HepG2 (cell line): ENCODE results near the gene VDAC2. TPM values are rescaled to one million over a fixed set of nuclear protein-coding genes. Genes with fewer than 3 reads are reported as not detected.

Experiments used
- HOMEZ ChIP-seq: IDR thresholded peaks from 2 replicates; pipeline ENCODE4 v1.6.1; 2016; ENCODE audit warnings: low read depth
- MIER3 ChIP-seq: IDR thresholded peaks from 2 replicates; pipeline ENCODE4 v1.6.1; 2016; ENCODE audit warnings: missing compliant biosample characterization, borderline replicate concordance
- MYPOP ChIP-seq: sonication (generic); formaldehyde crosslinking; IDR thresholded peaks from 2 replicates; pipeline ENCODE4 v1.8.1; 2023; ENCODE audit warnings: mild to moderate bottlenecking, moderate library complexity, missing genetic modification reagents
- NCOA5 ChIP-seq: sonication (generic); formaldehyde crosslinking; IDR thresholded peaks from 2 replicates; pipeline ENCODE4 v1.4.0; 2020; ENCODE audit warnings: missing genetic modification reagents
- PHB2 ChIP-seq: fragments of 450-650 bp; IDR thresholded peaks from 2 replicates; pipeline ENCODE4 v1.6.1; 2018; ENCODE audit not compliant: partially characterized antibody
- PHF5A ChIP-seq: IDR thresholded peaks from one replicate; pipeline ENCODE4 v1.6.1; 2018; ENCODE audit warnings: low read depth, missing genetic modification reagents; ENCODE audit not compliant: unreplicated experiment
- ZBTB21 ChIP-seq: sonication (generic); formaldehyde crosslinking; IDR thresholded peaks from 2 replicates; pipeline ENCODE4 v1.4.0; 2020; ENCODE audit warnings: missing genetic modification reagents
- ZBTB38 ChIP-seq: sonication (generic); formaldehyde crosslinking; IDR thresholded peaks from 2 replicates; pipeline ENCODE4 v1.5.1; 2020; ENCODE audit warnings: mild to moderate bottlenecking, missing genetic modification reagents
- ZBTB49 ChIP-seq: sonication (generic); formaldehyde crosslinking; IDR thresholded peaks from 2 replicates; pipeline ENCODE4 v1.4.0; 2020; ENCODE audit warnings: missing genetic modification reagents, borderline replicate concordance
- ZKSCAN8 ChIP-seq: IDR thresholded peaks from 2 replicates; pipeline ENCODE4 v1.6.1; 2016; ENCODE audit warnings: borderline replicate concordance, missing genetic modification reagents, missing compliant biosample characterization
- ZMYM3 ChIP-seq: sonication (generic); formaldehyde crosslinking; IDR thresholded peaks from 2 replicates; pipeline ENCODE4 v1.5.1; 2020; ENCODE audit warnings: mild to moderate bottlenecking, missing genetic modification reagents
- ZNF33B ChIP-seq: sonication (generic); formaldehyde crosslinking; IDR thresholded peaks from 2 replicates; pipeline ENCODE4 v1.5.1; 2020; ENCODE audit warnings: mild to moderate bottlenecking, missing genetic modification reagents
- ZNF484 ChIP-seq: sonication (generic); formaldehyde crosslinking; IDR thresholded peaks from 2 replicates; pipeline ENCODE4 v1.5.1; 2020; ENCODE audit warnings: mild to moderate bottlenecking, low read depth, missing genetic modification reagents, borderline replicate concordance
- ZNF558 ChIP-seq: sonication (generic); formaldehyde crosslinking; IDR thresholded peaks from 2 replicates; pipeline ENCODE4 v1.9.0; 2022; ENCODE audit warnings: mild to moderate bottlenecking, missing genetic modification reagents, borderline replicate concordance
- ZNF746 ChIP-seq: sonication (generic); formaldehyde crosslinking; IDR thresholded peaks from 2 replicates; pipeline ENCODE4 v1.8.0; 2022; ENCODE audit warnings: mild to moderate bottlenecking, missing genetic modification reagents
- polyA plus RNA-seq, 8 experiments: library from polyadenylated mRNA; depleted of rRNA in 3 of 8; stranded (reverse) in 7 of 8; unstranded in 1 of 8; fragments of >200 nt; fragmentation: Illumina TruSeq in 4 of 8; extraction: Trizol in 4 of 8; gene quantifications; 2 replicates each; pipeline versions ENCODE4 v1.2.1 to v1.2.3, GENCODE V29; 2011 to 2016; ENCODE audit warnings: low read depth in 4 of 8, missing spikeins in 1 of 8, mixed read lengths in 1 of 8; ENCODE audit not compliant: insufficient read depth in 1 of 8
- total RNA-seq, 5 experiments: library from RNA; depleted of rRNA; stranded (reverse); fragments of >200 nt; fragmentation: Illumina TruSeq; extraction: Trizol; gene quantifications; 2 replicates each; pipeline ENCODE4 v1.2.3, GENCODE V29; 2016; ENCODE audit warnings: low read depth in 1 of 5
- TF ChIP-seq, protein P1 (sequence below): sonication (generic); formaldehyde crosslinking; IDR thresholded peaks from 2 replicates; pipeline ENCODE4 v1.4.0; 2020; ENCODE audit warnings: mild to moderate bottlenecking, missing genetic modification reagents
- TF ChIP-seq, protein P2 (sequence below): IDR thresholded peaks from 2 replicates; pipeline ENCODE4 v1.6.1; 2018; ENCODE audit warnings: missing genetic modification reagents, mild to moderate bottlenecking, missing compliant biosample characterization

Gene VDAC2
- total and polyA plus RNA-seq, 2 of the 13 experiments (the other 11 are each of a cell fraction or from before 2014, with no cell fraction given), result 67.9 to 222 TPM

DNA sequence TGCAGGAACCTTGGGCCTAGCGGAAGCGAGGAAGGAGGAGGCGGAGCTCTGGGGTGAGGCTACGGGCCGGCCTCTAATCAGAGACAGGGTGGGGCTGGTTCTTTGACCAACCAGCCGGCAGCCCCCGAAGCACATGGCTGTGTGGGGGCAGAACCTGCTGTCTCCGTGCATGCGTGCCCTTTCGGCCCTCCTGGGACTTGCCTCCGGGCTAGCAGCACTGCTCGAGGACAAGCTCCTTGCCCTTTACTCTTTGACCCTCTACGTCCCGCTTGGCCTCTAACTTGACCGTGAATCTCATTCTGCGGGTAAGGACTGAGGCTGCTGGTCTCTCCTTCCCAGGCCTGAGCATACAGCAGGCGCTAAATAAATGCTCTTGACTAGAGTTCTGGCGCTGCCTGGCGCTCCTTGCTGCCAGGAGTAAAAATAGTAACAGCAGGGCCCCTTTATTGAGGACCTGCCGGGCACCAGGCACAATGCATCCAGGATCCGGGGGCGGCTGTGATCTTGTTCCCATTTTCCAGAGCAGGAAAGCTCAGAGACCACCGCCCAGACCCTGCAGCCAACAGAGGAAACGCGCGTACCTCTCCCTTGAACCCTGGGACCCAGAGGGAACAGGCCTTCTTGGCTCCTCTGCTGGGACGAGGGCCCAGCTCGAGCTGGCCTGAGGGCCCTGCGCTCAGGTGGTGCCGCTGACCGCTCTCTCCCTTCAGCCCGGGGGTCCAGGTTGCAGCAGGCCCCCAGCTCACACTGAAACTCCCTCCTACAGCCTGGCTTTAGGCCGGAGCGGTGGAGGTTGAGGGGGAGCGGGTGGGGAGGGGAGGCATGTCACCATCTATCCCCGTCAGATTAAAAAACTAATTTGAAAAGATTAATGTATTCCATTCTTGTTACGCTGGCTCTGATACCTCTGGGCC is 27.8 kb downstream of the VDAC2 start (continued):
- TF ChIP-seq, protein P1, sequence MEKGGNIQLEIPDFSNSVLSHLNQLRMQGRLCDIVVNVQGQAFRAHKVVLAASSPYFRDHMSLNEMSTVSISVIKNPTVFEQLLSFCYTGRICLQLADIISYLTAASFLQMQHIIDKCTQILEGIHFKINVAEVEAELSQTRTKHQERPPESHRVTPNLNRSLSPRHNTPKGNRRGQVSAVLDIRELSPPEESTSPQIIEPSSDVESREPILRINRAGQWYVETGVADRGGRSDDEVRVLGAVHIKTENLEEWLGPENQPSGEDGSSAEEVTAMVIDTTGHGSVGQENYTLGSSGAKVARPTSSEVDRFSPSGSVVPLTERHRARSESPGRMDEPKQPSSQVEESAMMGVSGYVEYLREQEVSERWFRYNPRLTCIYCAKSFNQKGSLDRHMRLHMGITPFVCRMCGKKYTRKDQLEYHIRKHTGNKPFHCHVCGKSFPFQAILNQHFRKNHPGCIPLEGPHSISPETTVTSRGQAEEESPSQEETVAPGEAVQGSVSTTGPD, result no peak
- TF ChIP-seq, protein P2, sequence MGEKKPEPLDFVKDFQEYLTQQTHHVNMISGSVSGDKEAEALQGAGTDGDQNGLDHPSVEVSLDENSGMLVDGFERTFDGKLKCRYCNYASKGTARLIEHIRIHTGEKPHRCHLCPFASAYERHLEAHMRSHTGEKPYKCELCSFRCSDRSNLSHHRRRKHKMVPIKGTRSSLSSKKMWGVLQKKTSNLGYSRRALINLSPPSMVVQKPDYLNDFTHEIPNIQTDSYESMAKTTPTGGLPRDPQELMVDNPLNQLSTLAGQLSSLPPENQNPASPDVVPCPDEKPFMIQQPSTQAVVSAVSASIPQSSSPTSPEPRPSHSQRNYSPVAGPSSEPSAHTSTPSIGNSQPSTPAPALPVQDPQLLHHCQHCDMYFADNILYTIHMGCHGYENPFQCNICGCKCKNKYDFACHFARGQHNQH (CRISPR knock-in tag), result no peak
- TF ChIP-seq ZKSCAN8 (CRISPR knock-in tag), result peak; percentile 99
- TF ChIP-seq PHB2, result no peak
- no peak for TF ChIP-seq ZNF558 (CRISPR knock-in tag)
- no peak for TF ChIP-seq MIER3 (CRISPR knock-in tag)
- no peak for TF ChIP-seq ZNF746 (CRISPR knock-in tag)
- TF ChIP-seq ZNF33B (CRISPR knock-in tag), result no peak
- no peak for TF ChIP-seq NCOA5 (CRISPR knock-in tag)
- no peak for TF ChIP-seq PHF5A (CRISPR knock-in tag)
- TF ChIP-seq ZBTB21 (CRISPR knock-in tag), result no peak
- no peak for TF ChIP-seq ZNF484 (CRISPR knock-in tag)
- TF ChIP-seq ZBTB49 (CRISPR knock-in tag), result no peak
- no peak for TF ChIP-seq HOMEZ (CRISPR knock-in tag)
- no peak for TF ChIP-seq ZMYM3 (CRISPR knock-in tag)
- TF ChIP-seq ZBTB38 (CRISPR knock-in tag), result no peak
- TF ChIP-seq MYPOP (CRISPR knock-in tag), result no peak
